DMS 273 (cell line): ENCODE data around the gene P2RX2.

ENCODE experiments used
- DNase-seq: peaks from one replicate; lab custom pipeline; 2025; ENCODE audit not compliant: unreplicated experiment; lab: John Stamatoyannopoulos, UW

The P2RX2 gene

GRCh38 chr12:132618683-132619043 is at the start of gene P2RX2:
TSS of gene P2RX2 (plus strand) at chr12:132618776. CDS start at chr12:132618817, 41 bp downstream.
- no peak for DNase-seq

- DNase-seq, result no peak
Observed at GRCh38 chr12:132568826-132569480, 49.6 kb upstream of the P2RX2 start.

GRCh38 chr12:132569856-132570480 is 48.6 kb upstream of the P2RX2 start:
- no peak for DNase-seq

GRCh38 chr12:132570635-132571034 is 47.9 kb upstream of the P2RX2 start:
- no peak for DNase-seq

GRCh38 chr12:132571051-132571450 is 47.5 kb upstream of the P2RX2 start:
- DNase-seq, result no peak

- DNase-seq, result no peak
Observed at GRCh38 chr12:132571598-132571997, 47.0 kb upstream of the P2RX2 start.

- DNase-seq, result no peak
Observed at GRCh38 chr12:132572106-132572505, 46.5 kb upstream of the P2RX2 start.

- DNase-seq, result no peak
Observed at GRCh38 chr12:132572801-132573760, 45.5 kb upstream of the P2RX2 start.

GRCh38 chr12:132574271-132574996 is 44.1 kb upstream of the P2RX2 start:
- DNase-seq, result no peak

- no peak for DNase-seq
Observed at GRCh38 chr12:132575661-132576060, 42.9 kb upstream of the P2RX2 start.

- DNase-seq, result no peak
Observed at GRCh38 chr12:132576701-132577100, 41.9 kb upstream of the P2RX2 start.

- DNase-seq, result no peak
Observed at GRCh38 chr12:132577191-132577920, 41.2 kb upstream of the P2RX2 start.

GRCh38 chr12:132578118-132578517 is 40.5 kb upstream of the P2RX2 start:
- no peak for DNase-seq

GRCh38 chr12:132578826-132579225 is 39.8 kb upstream of the P2RX2 start:
- no peak for DNase-seq

GRCh38 chr12:132579744-132580143 is 38.8 kb upstream of the P2RX2 start:
- no peak for DNase-seq

GRCh38 chr12:132580701-132581292 is 37.8 kb upstream of the P2RX2 start:
- no peak for DNase-seq

GRCh38 chr12:132581348-132582057 is 37.1 kb upstream of the P2RX2 start:
- DNase-seq, result no peak

- DNase-seq, result no peak
Observed at GRCh38 chr12:132582058-132582420, 36.5 kb upstream of the P2RX2 start.

- no peak for DNase-seq
Observed at GRCh38 chr12:132582582-132583410, 35.8 kb upstream of the P2RX2 start.
